Liver (tissue), 9 donors: ENCODE data around the gene NXPE3. TPM values are rescaled to one million over a fixed set of nuclear protein-coding genes. Genes with fewer than 3 reads are reported as not detected.

Source experiments
- DNase-seq: peaks from one replicate; pipeline ENCODE4 v3.0.0-alpha.2; 2017; ENCODE audit warnings: low spot score
- H3K27ac ChIP-seq, 2 donors: one replicate each; pipeline ENCODE4 v1.7.0; 2013; ENCODE audit warnings: inconsistent platforms in 2 of 2, low read length in 2 of 2, control low read depth in 1 of 2, low read depth in 1 of 2, mild to moderate bottlenecking in 1 of 2
- H3K27me3 ChIP-seq, 4 donors: one replicate each; pipeline versions ENCODE4 v1.6.1 to v1.7.0; 2013; ENCODE audit warnings: low read length in 3 of 4, inconsistent platforms in 1 of 4, mild to moderate bottlenecking in 1 of 4, moderate library complexity in 1 of 4; ENCODE audit not compliant: control insufficient read depth in 4 of 4, insufficient read depth in 4 of 4
- H3K36me3 ChIP-seq, 4 donors: one replicate each; pipeline versions ENCODE4 v1.6.1 to v1.7.0; 2013; ENCODE audit warnings: low read length in 3 of 4, mild to moderate bottlenecking in 3 of 4, low read depth in 1 of 4, moderate library complexity in 1 of 4; ENCODE audit not compliant: control insufficient read depth in 4 of 4, insufficient read depth in 3 of 4
- H3K4me1 ChIP-seq, 4 donors: one replicate each; pipeline versions ENCODE4 v1.6.1 to v1.7.0; 2013; ENCODE audit warnings: low read length in 3 of 4, mild to moderate bottlenecking in 3 of 4, moderate library complexity in 1 of 4; ENCODE audit not compliant: control insufficient read depth in 4 of 4, insufficient read depth in 4 of 4
- H3K4me3 ChIP-seq, 3 donors: one replicate each; pipeline versions ENCODE4 v1.6.1 to v1.7.0; 2013; ENCODE audit warnings: low read length in 3 of 3, control low read depth in 1 of 3, low read depth in 1 of 3, mild to moderate bottlenecking in 1 of 3
- H3K9ac ChIP-seq, 2 donors: one replicate each; pipeline ENCODE4 v1.7.0; 2013; ENCODE audit warnings: low read length in 2 of 2, mild to moderate bottlenecking in 2 of 2, moderate library complexity in 2 of 2, control low read depth in 1 of 2, low read depth in 1 of 2
- H3K9me3 ChIP-seq, 4 donors: one replicate each; pipeline versions ENCODE4 v1.6.1 to v1.7.0; 2013; ENCODE audit warnings: low read length in 3 of 4; ENCODE audit not compliant: control insufficient read depth in 4 of 4
- EGR1 ChIP-seq, 2 donors: IDR thresholded peaks; 2 replicates each; pipeline ENCODE4 v1.6.1; 2016 to 2018; ENCODE audit warnings: antibody characterized with exemption in 2 of 2, low read depth in 2 of 2
- FOXA1 ChIP-seq: IDR thresholded peaks from 2 replicates; pipeline ENCODE4 v1.6.1; 2016; ENCODE audit warnings: antibody characterized with exemption
- FOXA2 ChIP-seq: IDR thresholded peaks from 2 replicates; pipeline ENCODE4 v1.6.1; 2016; ENCODE audit warnings: antibody characterized with exemption
- GABPA ChIP-seq, 2 donors: IDR thresholded peaks in 1 of 2; conservative IDR thresholded peaks in 1 of 2; 2 replicates each; pipeline ENCODE4 v1.6.1; 2016; ENCODE audit warnings: antibody characterized with exemption in 2 of 2, mild to moderate bottlenecking in 1 of 2, moderate library complexity in 1 of 2
- HNF4A ChIP-seq, 2 donors: conservative IDR thresholded peaks; 2 replicates each; pipeline ENCODE4 v1.6.1; 2016; ENCODE audit warnings: antibody characterized with exemption in 2 of 2, mild to moderate bottlenecking in 2 of 2
- HNF4G ChIP-seq: IDR thresholded peaks from 2 replicates; pipeline ENCODE4 v1.6.1; 2016; ENCODE audit warnings: antibody characterized with exemption
- JUND ChIP-seq, 2 donors: IDR thresholded peaks; 2 replicates each; pipeline ENCODE4 v1.6.1; 2016; ENCODE audit warnings: antibody characterized with exemption in 2 of 2
- NR2F2 ChIP-seq: IDR thresholded peaks from 2 replicates; pipeline ENCODE4 v1.6.1; 2016; ENCODE audit warnings: antibody characterized with exemption
- RAD21 ChIP-seq, 2 donors: IDR thresholded peaks; 2 replicates each; pipeline ENCODE4 v1.6.1; 2016; ENCODE audit warnings: antibody characterized with exemption in 2 of 2, mild to moderate bottlenecking in 2 of 2
- RXRA ChIP-seq, 2 donors: IDR thresholded peaks; 2 replicates each; pipeline ENCODE4 v1.6.1; 2017 to 2018; ENCODE audit warnings: antibody characterized with exemption in 2 of 2, mild to moderate bottlenecking in 1 of 2
- SP1 ChIP-seq: IDR thresholded peaks from 2 replicates; pipeline ENCODE4 v1.6.1; 2018; ENCODE audit warnings: antibody characterized with exemption, mild to moderate bottlenecking
- TAF1 ChIP-seq: conservative IDR thresholded peaks from 2 replicates; pipeline ENCODE4 v1.6.1; 2016; ENCODE audit warnings: antibody characterized with exemption, mild to moderate bottlenecking
- YY1 ChIP-seq: IDR thresholded peaks from 2 replicates; pipeline ENCODE4 v1.6.1; 2016; ENCODE audit warnings: antibody characterized with exemption, mild to moderate bottlenecking
- WGBS: extraction: QIAGEN DNeasy Blood & Tissue Kit; methylation state at CpG from one replicate; pipeline ENCODE4 v1.1.7; 2013; 5-methylcytosine and 5-hydroxymethylcytosine counted together
- polyA plus RNA-seq, 2 donors: library from polyadenylated mRNA; stranded (reverse) in 1 of 2; unstranded in 1 of 2; fragments of 200-250 nt in 1 of 2; fragments of >200 nt in 1 of 2; fragmentation: Nextera tagmentation in 1 of 2; extraction: Ambion mirVana in 1 of 2; gene quantifications; one replicate each; pipeline versions ENCODE4 v1.2.1 to v1.2.3, GENCODE V29; 2013 to 2015
- total RNA-seq, 2 donors: library from RNA; depleted of rRNA; stranded (reverse); fragments of >200 nt; gene quantifications; one replicate each; pipeline ENCODE4 v1.2.3, GENCODE V29; 2014
- TF ChIP-seq, protein P1 (sequence below): IDR thresholded peaks from 2 replicates; pipeline ENCODE4 v1.6.1; 2016; ENCODE audit warnings: antibody characterized with exemption
- TF ChIP-seq, protein P2 (sequence below): IDR thresholded peaks from 2 replicates; pipeline ENCODE4 v1.6.1; 2016; ENCODE audit warnings: antibody characterized with exemption
- TF ChIP-seq, protein P3 (sequence below): IDR thresholded peaks from 2 replicates; pipeline ENCODE4 v1.6.1; 2016; ENCODE audit warnings: antibody characterized with exemption
- TF ChIP-seq, protein P4 (sequence below): IDR thresholded peaks from 2 replicates; pipeline ENCODE4 v1.6.1; 2016; ENCODE audit warnings: antibody characterized with exemption, mild to moderate bottlenecking
- TF ChIP-seq, protein P5 (sequence below): fragments of 150-350 bp; IDR thresholded peaks from 2 replicates; pipeline ENCODE4 v1.5.1; 2017; ENCODE audit warnings: improper control_type of control experiment, low read depth, low read length; ENCODE audit not compliant: missing input control
- donor health status: healthy.
- donor health status: healthy.
- donor health status: healthy.
- donor health status: healthy.
- donor health status: healthy.

NXPE3 gene
- total and polyA plus RNA-seq, 4 donors: 1.1 to 2.7 (median 1.7) TPM

DNA sequence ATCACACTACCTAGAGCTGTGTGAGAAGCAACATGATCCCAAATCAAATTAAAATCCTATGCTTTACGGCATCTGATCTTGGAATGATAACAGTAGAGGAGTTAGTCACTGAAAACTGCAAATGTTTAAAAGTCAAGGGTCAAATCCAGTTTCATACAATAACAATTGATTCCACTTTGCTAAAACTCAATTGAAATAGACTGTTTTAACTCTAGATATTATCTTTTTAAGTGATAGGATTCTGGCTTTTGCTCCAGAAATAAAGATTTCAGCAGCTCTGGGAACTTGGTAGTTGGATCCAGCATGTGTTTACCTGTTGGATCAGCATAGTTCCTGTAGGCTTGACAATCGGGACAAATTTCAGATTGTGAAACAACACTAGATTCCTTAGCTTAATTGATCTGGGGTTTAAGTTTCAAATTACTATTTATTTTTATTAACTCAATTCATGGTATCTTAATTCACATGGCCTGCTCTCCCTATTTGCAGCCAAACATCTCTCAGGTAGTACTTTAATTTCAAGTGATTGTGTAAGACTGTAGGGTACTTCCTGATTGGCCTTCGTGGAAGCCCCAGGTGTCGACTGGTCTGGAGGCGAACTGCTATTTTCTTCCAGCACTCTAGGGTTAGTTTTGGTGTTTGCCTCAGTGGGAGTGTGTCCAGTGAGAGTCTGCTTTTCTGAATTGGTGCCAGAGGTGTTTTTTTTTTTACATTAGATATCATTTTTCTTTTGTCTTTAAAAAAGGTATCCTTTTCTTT, 86.9 kb downstream of the NXPE3 start:
- Histone ChIP-seq H3K27me3 (no peaks in the 10 kb centered on the region), H3K4me1 (peaks cover 4 to 25% (median 19%) of the 10 kb centered on the region in 4 donors), H3K9me3 (no peaks in the 10 kb centered on the region), H3K4me3 (no peak overlapping the region), H3K27ac (peak overlapping the region; percentile 2 to 54), H3K36me3 (peaks cover 0 to 13% (median 9%) of the 10 kb centered on the region in 4 donors), H3K9ac (no peak overlapping the region)
- no peak for DNase-seq
- 26% methylated on average over 5 of the region's 5 CpGs for WGBS
- TF ChIP-seq SP1 (peak; percentile 11), FOXA2 (peak; percentile 25), YY1 (peak; percentile 21), TAF1 (no peak), FOXA1 (no peak), NR2F2 (no peak), JUND (IDR thresholded peaks at IDR 0.05) (peak in 1 of 2 donors; percentile 57), HNF4G (no peak), EGR1 (IDR thresholded peaks at IDR 0.05; ENCODE audit: low read depth in 2 of 2) (no peak), HNF4A (conservative IDR thresholded peaks at IDR 0.05) (peak; percentile 56 to 76), GABPA (IDR thresholded peaks at IDR 0.05 in 1 of 2, conservative IDR thresholded peaks at IDR 0.05 in 1 of 2) (no peak), RXRA (IDR thresholded peaks at IDR 0.05) (peak; percentile 31 to 65), RAD21 (IDR thresholded peaks at IDR 0.05) (peak; percentile 13 to 33)
- TF ChIP-seq, protein P1, sequence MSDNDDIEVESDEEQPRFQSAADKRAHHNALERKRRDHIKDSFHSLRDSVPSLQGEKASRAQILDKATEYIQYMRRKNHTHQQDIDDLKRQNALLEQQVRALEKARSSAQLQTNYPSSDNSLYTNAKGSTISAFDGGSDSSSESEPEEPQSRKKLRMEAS: peak; percentile 12
- TF ChIP-seq, protein P2, sequence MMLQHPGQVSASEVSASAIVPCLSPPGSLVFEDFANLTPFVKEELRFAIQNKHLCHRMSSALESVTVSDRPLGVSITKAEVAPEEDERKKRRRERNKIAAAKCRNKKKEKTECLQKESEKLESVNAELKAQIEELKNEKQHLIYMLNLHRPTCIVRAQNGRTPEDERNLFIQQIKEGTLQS: no peak
- TF ChIP-seq, protein P3, sequence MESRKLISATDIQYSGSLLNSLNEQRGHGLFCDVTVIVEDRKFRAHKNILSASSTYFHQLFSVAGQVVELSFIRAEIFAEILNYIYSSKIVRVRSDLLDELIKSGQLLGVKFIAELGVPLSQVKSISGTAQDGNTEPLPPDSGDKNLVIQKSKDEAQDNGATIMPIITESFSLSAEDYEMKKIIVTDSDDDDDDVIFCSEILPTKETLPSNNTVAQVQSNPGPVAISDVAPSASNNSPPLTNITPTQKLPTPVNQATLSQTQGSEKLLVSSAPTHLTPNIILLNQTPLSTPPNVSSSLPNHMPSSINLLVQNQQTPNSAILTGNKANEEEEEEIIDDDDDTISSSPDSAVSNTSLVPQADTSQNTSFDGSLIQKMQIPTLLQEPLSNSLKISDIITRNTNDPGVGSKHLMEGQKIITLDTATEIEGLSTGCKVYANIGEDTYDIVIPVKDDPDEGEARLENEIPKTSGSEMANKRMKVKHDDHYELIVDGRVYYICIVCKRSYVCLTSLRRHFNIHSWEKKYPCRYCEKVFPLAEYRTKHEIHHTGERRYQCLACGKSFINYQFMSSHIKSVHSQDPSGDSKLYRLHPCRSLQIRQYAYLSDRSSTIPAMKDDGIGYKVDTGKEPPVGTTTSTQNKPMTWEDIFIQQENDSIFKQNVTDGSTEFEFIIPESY: no peak
- TF ChIP-seq, protein P4, sequence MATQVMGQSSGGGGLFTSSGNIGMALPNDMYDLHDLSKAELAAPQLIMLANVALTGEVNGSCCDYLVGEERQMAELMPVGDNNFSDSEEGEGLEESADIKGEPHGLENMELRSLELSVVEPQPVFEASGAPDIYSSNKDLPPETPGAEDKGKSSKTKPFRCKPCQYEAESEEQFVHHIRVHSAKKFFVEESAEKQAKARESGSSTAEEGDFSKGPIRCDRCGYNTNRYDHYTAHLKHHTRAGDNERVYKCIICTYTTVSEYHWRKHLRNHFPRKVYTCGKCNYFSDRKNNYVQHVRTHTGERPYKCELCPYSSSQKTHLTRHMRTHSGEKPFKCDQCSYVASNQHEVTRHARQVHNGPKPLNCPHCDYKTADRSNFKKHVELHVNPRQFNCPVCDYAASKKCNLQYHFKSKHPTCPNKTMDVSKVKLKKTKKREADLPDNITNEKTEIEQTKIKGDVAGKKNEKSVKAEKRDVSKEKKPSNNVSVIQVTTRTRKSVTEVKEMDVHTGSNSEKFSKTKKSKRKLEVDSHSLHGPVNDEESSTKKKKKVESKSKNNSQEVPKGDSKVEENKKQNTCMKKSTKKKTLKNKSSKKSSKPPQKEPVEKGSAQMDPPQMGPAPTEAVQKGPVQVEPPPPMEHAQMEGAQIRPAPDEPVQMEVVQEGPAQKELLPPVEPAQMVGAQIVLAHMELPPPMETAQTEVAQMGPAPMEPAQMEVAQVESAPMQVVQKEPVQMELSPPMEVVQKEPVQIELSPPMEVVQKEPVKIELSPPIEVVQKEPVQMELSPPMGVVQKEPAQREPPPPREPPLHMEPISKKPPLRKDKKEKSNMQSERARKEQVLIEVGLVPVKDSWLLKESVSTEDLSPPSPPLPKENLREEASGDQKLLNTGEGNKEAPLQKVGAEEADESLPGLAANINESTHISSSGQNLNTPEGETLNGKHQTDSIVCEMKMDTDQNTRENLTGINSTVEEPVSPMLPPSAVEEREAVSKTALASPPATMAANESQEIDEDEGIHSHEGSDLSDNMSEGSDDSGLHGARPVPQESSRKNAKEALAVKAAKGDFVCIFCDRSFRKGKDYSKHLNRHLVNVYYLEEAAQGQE: no peak
- TF ChIP-seq, protein P5, sequence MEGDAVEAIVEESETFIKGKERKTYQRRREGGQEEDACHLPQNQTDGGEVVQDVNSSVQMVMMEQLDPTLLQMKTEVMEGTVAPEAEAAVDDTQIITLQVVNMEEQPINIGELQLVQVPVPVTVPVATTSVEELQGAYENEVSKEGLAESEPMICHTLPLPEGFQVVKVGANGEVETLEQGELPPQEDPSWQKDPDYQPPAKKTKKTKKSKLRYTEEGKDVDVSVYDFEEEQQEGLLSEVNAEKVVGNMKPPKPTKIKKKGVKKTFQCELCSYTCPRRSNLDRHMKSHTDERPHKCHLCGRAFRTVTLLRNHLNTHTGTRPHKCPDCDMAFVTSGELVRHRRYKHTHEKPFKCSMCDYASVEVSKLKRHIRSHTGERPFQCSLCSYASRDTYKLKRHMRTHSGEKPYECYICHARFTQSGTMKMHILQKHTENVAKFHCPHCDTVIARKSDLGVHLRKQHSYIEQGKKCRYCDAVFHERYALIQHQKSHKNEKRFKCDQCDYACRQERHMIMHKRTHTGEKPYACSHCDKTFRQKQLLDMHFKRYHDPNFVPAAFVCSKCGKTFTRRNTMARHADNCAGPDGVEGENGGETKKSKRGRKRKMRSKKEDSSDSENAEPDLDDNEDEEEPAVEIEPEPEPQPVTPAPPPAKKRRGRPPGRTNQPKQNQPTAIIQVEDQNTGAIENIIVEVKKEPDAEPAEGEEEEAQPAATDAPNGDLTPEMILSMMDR: no peak
